Measurements from ENCODE around the gene PPP1R13B. TPM values are rescaled to one million over a fixed set of nuclear protein-coding genes. Genes with fewer than 3 reads are reported as not detected.

Gene PPP1R13B
- total and polyA plus RNA-seq, 2 experiments from 2014 or later = 2.0 to 8.5 TPM

- peaks cover 10% of the 10 kb centered on the region for H3K4me1 Mint-ChIP-seq
- no peak overlapping the region for H3K27ac Mint-ChIP-seq
- H3K27ac ChIP-seq (ENCODE audit: low read depth) = no peak overlapping the region
- no peaks in the 10 kb centered on the region for H3K9me3 Mint-ChIP-seq
- H3K4me3 ChIP-seq = no peak overlapping the region
- TF ChIP-seq ETS1 (IDR thresholded peaks at IDR 0.05) (no peak), CTCF (conservative IDR thresholded peaks at IDR 0.05; ENCODE audit: low read depth in 2 of 2) (no peak), ZNF114 (CRISPR knock-in tag; IDR thresholded peaks at IDR 0.05) (no peak), NANOG (IDR thresholded peaks at IDR 0.05; ENCODE audit: borderline replicate concordance) (no peak), REST (IDR thresholded peaks at IDR 0.05; ENCODE audit: unreplicated experiment) (no peak), CREB1 (CRISPR knock-in tag; IDR thresholded peaks at IDR 0.05; ENCODE audit: low read depth) (no peak), POLR2AphosphoS5 (IDR thresholded peaks at IDR 0.05; ENCODE audit: low read depth) (no peak), JUNB (IDR thresholded peaks at IDR 0.05; ENCODE audit: unreplicated experiment) (no peak), EZH2phosphoT487 (IDR thresholded peaks at IDR 0.05; ENCODE audit: unreplicated experiment) (no peak), ZNF331 (CRISPR knock-in tag; IDR thresholded peaks at IDR 0.05; ENCODE audit: low read depth) (no peak), EZH2 (IDR thresholded peaks at IDR 0.05; ENCODE audit: low read depth, unreplicated experiment) (no peak), STAT1 (IDR thresholded peaks at IDR 0.05; ENCODE audit: unreplicated experiment) (no peak), ZNF462 (CRISPR knock-in tag; IDR thresholded peaks at IDR 0.05) (no peak)
- H3K36me3 ChIP-seq (ENCODE audit: insufficient read depth) = no peaks in the 10 kb centered on the region
- DNase-seq (ENCODE audit: low spot score) (no peak), ATAC-seq (no peak)
- H2AFZ ChIP-seq = no peak overlapping the region
- no peaks in the 10 kb centered on the region for H3K9me2 ChIP-seq (ENCODE audit: insufficient read depth)
- H3K36me3 Mint-ChIP-seq (ENCODE audit: low read depth) = no peaks in the 10 kb centered on the region
- no peaks in the 10 kb centered on the region for H3K27me3 ChIP-seq (ENCODE audit: insufficient read depth)
- H3K4me2 ChIP-seq = no peak overlapping the region
- no peaks in the 10 kb centered on the region for H3K27me3 Mint-ChIP-seq (ENCODE audit: insufficient read depth, low read depth, poor library complexity)
- H3K4me1 ChIP-seq (ENCODE audit: insufficient read depth) = peaks cover 5% of the 10 kb centered on the region
- H4K20me1 ChIP-seq (replicated peaks; ENCODE audit: insufficient read depth) = no peaks in the 10 kb centered on the region
- H3K79me2 ChIP-seq (replicated peaks; ENCODE audit: insufficient read depth) = no peaks in the 10 kb centered on the region
- no peak overlapping the region for H3K4me3 Mint-ChIP-seq
- H3F3A ChIP-seq (replicated peaks; ENCODE audit: low read depth) = no peaks in the 10 kb centered on the region
These were observed 80.0 kb downstream of the PPP1R13B start for GRCh38 chr14:103767336-103767894.

Data from GM23338 (cell line).